ENCODE data around the gene OR51B4.
"Not testable (repeated sequence)": the region's sequence is repeated elsewhere in the genome, so short reads cannot be mapped to it uniquely, and the experiment has no call there.

The OR51B4 gene, protein sequence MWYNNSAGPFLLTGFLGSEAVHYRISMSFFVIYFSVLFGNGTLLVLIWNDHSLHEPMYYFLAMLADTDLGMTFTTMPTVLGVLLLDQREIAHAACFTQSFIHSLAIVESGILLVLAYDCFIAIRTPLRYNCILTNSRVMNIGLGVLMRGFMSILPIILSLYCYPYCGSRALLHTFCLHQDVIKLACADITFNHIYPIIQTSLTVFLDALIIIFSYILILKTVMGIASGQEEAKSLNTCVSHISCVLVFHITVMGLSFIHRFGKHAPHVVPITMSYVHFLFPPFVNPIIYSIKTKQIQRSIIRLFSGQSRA

DNA sequence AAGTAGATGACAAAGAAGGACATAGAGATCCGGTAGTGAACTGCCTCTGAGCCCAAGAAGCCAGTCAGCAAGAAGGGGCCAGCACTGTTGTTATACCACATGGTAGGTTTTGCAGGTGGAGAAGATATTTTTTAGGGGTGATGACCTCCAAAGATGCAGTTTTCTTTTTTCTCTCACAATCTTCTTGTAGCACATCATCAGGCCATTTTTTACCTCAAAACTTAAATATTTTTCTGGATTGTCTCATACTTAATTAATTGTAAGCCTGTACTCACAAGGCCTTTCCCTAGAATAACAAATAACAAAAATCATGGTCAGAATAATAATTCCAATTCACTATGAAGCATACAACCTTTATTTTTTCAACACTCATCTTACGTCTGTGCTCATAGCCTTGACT lies at the start of gene OR51B4:
Gene OR51B4 (minus strand): TSS at position 101 of the 400 bp plus-strand sequence. CDS start 0 bp downstream, at position 101.
- DNase-seq (ENCODE audit: low read depth, low spot score): no peak
- no peaks in the 10 kb centered on the region for H3K4me1 ChIP-seq (ENCODE audit: control insufficient read depth, insufficient read depth, low read length)
- no peaks in the 10 kb centered on the region for H3K27me3 ChIP-seq (ENCODE audit: control insufficient read depth, insufficient read depth, low read length)
- H3K27ac ChIP-seq (ENCODE audit: low read length): no peak within 1 kb of the TSS
- H3K4me3 ChIP-seq (ENCODE audit: low read length): no peak within 1 kb of the TSS
- no CpG with 5 or more reads among the region's 2 CpGs for WGBS (ENCODE audit: insufficient coverage, insufficient read length)
- no peaks in the 10 kb centered on the region for H3K9me3 ChIP-seq (ENCODE audit: control insufficient read depth, insufficient read depth, low read length)
- no peaks in the 10 kb centered on the region for H3K36me3 ChIP-seq (ENCODE audit: control insufficient read depth, insufficient read depth, low read length)

GRCh38 chr11:5351208-5351607 lies 49.5 kb upstream of the OR51B4 start, which contains the start of gene OR51B6:
TSS of gene OR51B6 (plus strand) at chr11:5351508. CDS start at chr11:5351508, 0 bp downstream.
- Histone ChIP-seq H3K4me1 (ENCODE audit: control insufficient read depth, insufficient read depth, low read length) (no peaks in the 10 kb centered on the region), H3K9me3 (ENCODE audit: control insufficient read depth, insufficient read depth, low read length) (no peaks in the 10 kb centered on the region), H3K36me3 (ENCODE audit: control insufficient read depth, insufficient read depth, low read length) (no peaks in the 10 kb centered on the region), H3K4me3 (ENCODE audit: low read length) (no peak within 1 kb of the TSS), H3K27me3 (ENCODE audit: control insufficient read depth, insufficient read depth, low read length) (no peaks in the 10 kb centered on the region), H3K27ac (ENCODE audit: low read length) (no peak within 1 kb of the TSS)
- 100% methylated on average over 1 of the region's 1 CpG for WGBS (ENCODE audit: insufficient coverage, insufficient read length)
- DNase-seq (ENCODE audit: low read depth, low spot score): no peak

GRCh38 chr11:5349550-5349949 lies 47.8 kb upstream of the OR51B4 start:
- no CpG with 5 or more reads among the region's 1 CpG for WGBS (ENCODE audit: insufficient coverage, insufficient read length)
- no peak for DNase-seq (ENCODE audit: low read depth, low spot score)

DNA sequence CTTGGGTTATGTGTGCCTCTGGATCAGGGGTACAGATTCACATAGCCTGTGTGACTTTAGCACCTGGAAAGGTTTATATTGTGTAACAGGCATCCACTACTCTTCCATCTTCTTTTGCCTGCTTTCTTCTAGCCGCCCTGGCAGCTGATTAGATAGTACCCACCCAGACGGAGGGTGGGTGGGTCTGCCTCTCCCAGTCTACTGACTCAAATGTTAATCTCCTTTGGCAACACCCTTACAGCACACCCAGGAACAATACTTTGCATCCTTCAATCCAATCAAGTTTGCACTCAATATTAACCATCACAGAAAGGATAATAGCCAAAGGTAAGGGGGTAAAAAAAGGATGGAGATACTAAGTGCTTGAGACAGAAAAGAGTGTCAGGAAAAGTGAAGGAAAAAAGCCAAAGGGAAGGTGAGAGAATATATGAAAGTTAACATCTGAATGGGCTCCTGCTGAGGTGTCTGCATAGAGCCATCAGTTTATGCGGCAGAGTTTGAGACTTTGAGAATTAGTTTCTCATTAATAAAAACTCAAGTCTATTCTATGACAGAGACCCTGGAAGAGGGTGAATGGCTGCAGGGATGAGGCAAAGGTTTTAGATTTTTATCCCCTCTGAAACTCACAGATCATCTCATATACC lies 46.9 kb upstream of the OR51B4 start:
- Histone ChIP-seq H3K4me1 (ENCODE audit: control insufficient read depth, insufficient read depth, low read length) (no peaks in the 10 kb centered on the region), H3K36me3 (ENCODE audit: control insufficient read depth, insufficient read depth, low read length) (no peaks in the 10 kb centered on the region), H3K4me3 (ENCODE audit: low read length) (no peak overlapping the region), H3K9me3 (ENCODE audit: control insufficient read depth, insufficient read depth, low read length) (no peaks in the 10 kb centered on the region), H3K27ac (ENCODE audit: low read length) (no peak overlapping the region), H3K27me3 (ENCODE audit: control insufficient read depth, insufficient read depth, low read length) (no peaks in the 10 kb centered on the region)
- DNase-seq (ENCODE audit: low read depth, low spot score): no peak
- WGBS (ENCODE audit: insufficient coverage, insufficient read length): no CpG with 5 or more reads among the region's 3 CpGs

More at GRCh38 chr11:5349550-5349949, 47.8 kb upstream of the OR51B4 start:
- H3K4me1 ChIP-seq (ENCODE audit: control insufficient read depth, insufficient read depth, low read length): no peaks in the 10 kb centered on the region
- no peaks in the 10 kb centered on the region for H3K27me3 ChIP-seq (ENCODE audit: control insufficient read depth, insufficient read depth, low read length)
- H3K9me3 ChIP-seq (ENCODE audit: control insufficient read depth, insufficient read depth, low read length): no peaks in the 10 kb centered on the region
- no peak overlapping the region for H3K4me3 ChIP-seq (ENCODE audit: low read length)
- no peak overlapping the region for H3K27ac ChIP-seq (ENCODE audit: low read length)
- no peaks in the 10 kb centered on the region for H3K36me3 ChIP-seq (ENCODE audit: control insufficient read depth, insufficient read depth, low read length)

- Histone ChIP-seq H3K9me3 (ENCODE audit: control insufficient read depth, insufficient read depth, low read length) (no peaks in the 10 kb centered on the region), H3K4me1 (ENCODE audit: control insufficient read depth, insufficient read depth, low read length) (no peaks in the 10 kb centered on the region), H3K27me3 (ENCODE audit: control insufficient read depth, insufficient read depth, low read length) (no peaks in the 10 kb centered on the region), H3K36me3 (ENCODE audit: control insufficient read depth, insufficient read depth, low read length) (no peaks in the 10 kb centered on the region), H3K4me3 (ENCODE audit: low read length) (no peak overlapping the region), H3K27ac (ENCODE audit: low read length) (no peak overlapping the region)
- no peak for DNase-seq (ENCODE audit: low read depth, low spot score)
- WGBS (ENCODE audit: insufficient coverage, insufficient read length): 100% methylated on average over 1 of the region's 3 CpGs
These were observed 44.1 kb upstream of the OR51B4 start for GRCh38 chr11:5345831-5346230.

GRCh38 chr11:5343474-5344335 lies 42.0 kb upstream of the OR51B4 start, which contains the start of gene OR51B5:
TSS of gene OR51B5 (minus strand) at chr11:5343524. CDS start at chr11:5343524, 0 bp downstream.
- DNase-seq (ENCODE audit: low read depth, low spot score): no peak
- H3K9me3 ChIP-seq (ENCODE audit: control insufficient read depth, insufficient read depth, low read length): no peaks in the 10 kb centered on the region
- no peaks in the 10 kb centered on the region for H3K4me1 ChIP-seq (ENCODE audit: control insufficient read depth, insufficient read depth, low read length)
- no peaks in the 10 kb centered on the region for H3K36me3 ChIP-seq (ENCODE audit: control insufficient read depth, insufficient read depth, low read length)
- no peak within 1 kb of the TSS for H3K27ac ChIP-seq (ENCODE audit: low read length)
- no peak within 1 kb of the TSS for H3K4me3 ChIP-seq (ENCODE audit: low read length)
- WGBS (ENCODE audit: insufficient coverage, insufficient read length): no CpG with 5 or more reads among the region's 6 CpGs
- H3K27me3 ChIP-seq (ENCODE audit: control insufficient read depth, insufficient read depth, low read length): no peaks in the 10 kb centered on the region

- Histone ChIP-seq H3K4me3 (ENCODE audit: low read length) (no peak overlapping the region), H3K27ac (ENCODE audit: low read length) (no peak overlapping the region), H3K9me3 (ENCODE audit: control insufficient read depth, insufficient read depth, low read length) (no peaks in the 10 kb centered on the region), H3K36me3 (ENCODE audit: control insufficient read depth, insufficient read depth, low read length) (no peaks in the 10 kb centered on the region), H3K27me3 (ENCODE audit: control insufficient read depth, insufficient read depth, low read length) (no peaks in the 10 kb centered on the region), H3K4me1 (ENCODE audit: control insufficient read depth, insufficient read depth, low read length) (no peaks in the 10 kb centered on the region)
- DNase-seq (ENCODE audit: low read depth, low spot score): no peak
- no CpG with 5 or more reads among the region's 1 CpG for WGBS (ENCODE audit: insufficient coverage, insufficient read length)
These were observed 38.1 kb upstream of the OR51B4 start for GRCh38 chr11:5339771-5340322.

- not testable (repeated sequence) for H3K9me3 ChIP-seq (ENCODE audit: control insufficient read depth, insufficient read depth, low read length); H3K4me1 ChIP-seq (ENCODE audit: control insufficient read depth, insufficient read depth, low read length); H3K27ac ChIP-seq (ENCODE audit: low read length); H3K4me3 ChIP-seq (ENCODE audit: low read length); H3K27me3 ChIP-seq (ENCODE audit: control insufficient read depth, insufficient read depth, low read length); H3K36me3 ChIP-seq (ENCODE audit: control insufficient read depth, insufficient read depth, low read length); DNase-seq (ENCODE audit: low read depth, low spot score)
- WGBS (ENCODE audit: insufficient coverage, insufficient read length): no CpG with 5 or more reads among the region's 1 CpG
These were observed 35.5 kb upstream of the OR51B4 start for GRCh38 chr11:5337253-5337652.

DNA sequence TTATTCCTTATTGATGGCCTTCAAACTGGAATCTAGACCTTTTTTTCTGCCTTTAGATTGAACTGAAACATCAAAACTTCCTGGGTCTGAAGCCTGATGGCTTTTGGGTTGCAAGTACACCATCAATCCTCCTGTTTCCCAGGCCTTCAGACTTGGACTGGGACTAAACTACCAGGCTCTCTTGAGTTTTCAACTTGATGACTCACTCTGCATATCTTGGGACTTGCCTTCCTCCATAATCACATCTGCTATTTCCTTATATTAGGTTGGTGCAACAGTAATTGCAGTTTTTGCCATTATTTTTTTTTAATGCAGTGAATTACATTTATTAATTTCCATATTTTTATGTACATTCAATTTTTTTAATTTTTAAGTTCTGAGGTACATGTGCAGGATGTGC lies 34.6 kb upstream of the OR51B4 start:
- Histone ChIP-seq H3K36me3 (ENCODE audit: control insufficient read depth, insufficient read depth, low read length) (no peaks in the 10 kb centered on the region), H3K4me3 (ENCODE audit: low read length) (no peak overlapping the region), H3K4me1 (ENCODE audit: control insufficient read depth, insufficient read depth, low read length) (no peaks in the 10 kb centered on the region), H3K27me3 (ENCODE audit: control insufficient read depth, insufficient read depth, low read length) (no peaks in the 10 kb centered on the region), H3K27ac (ENCODE audit: low read length) (no peak overlapping the region), H3K9me3 (ENCODE audit: control insufficient read depth, insufficient read depth, low read length) (no peaks in the 10 kb centered on the region)
- no peak for DNase-seq (ENCODE audit: low read depth, low spot score)

- no peak for DNase-seq (ENCODE audit: low read depth, low spot score)
- no peaks in the 10 kb centered on the region for H3K36me3 ChIP-seq (ENCODE audit: control insufficient read depth, insufficient read depth, low read length)
- no peaks in the 10 kb centered on the region for H3K4me1 ChIP-seq (ENCODE audit: control insufficient read depth, insufficient read depth, low read length)
- H3K4me3 ChIP-seq (ENCODE audit: low read length): no peak overlapping the region
- H3K27me3 ChIP-seq (ENCODE audit: control insufficient read depth, insufficient read depth, low read length): no peaks in the 10 kb centered on the region
- WGBS (ENCODE audit: insufficient coverage, insufficient read length): no CpG with 5 or more reads among the region's 1 CpG
- H3K9me3 ChIP-seq (ENCODE audit: control insufficient read depth, insufficient read depth, low read length): no peaks in the 10 kb centered on the region
- H3K27ac ChIP-seq (ENCODE audit: low read length): no peak overlapping the region
These were observed 33.4 kb upstream of the OR51B4 start for GRCh38 chr11:5335170-5335569.

Data from iPS DF 6.9 (cell line).